SK-N-SH (cell line): ENCODE data around the gene ART4. TPM values are rescaled to one million over a fixed set of nuclear protein-coding genes. Genes with fewer than 3 reads are reported as not detected.

Source experiments
- CTCF ChIA-PET: fragments of 300-600, 350-600 bp; formaldehyde crosslinking; extraction: SDS; loops from one replicate; lab custom pipeline; 2021; lab: Yijun Ruan, JAX
- POLR2A ChIA-PET: fragments of 350-600 bp; sonication (Branson Sonifier 250); formaldehyde crosslinking; extraction: SDS; loops from one replicate; lab custom pipeline; 2020; ENCODE audit warnings: antibody characterized with exemption, inconsistent platforms; lab: Yijun Ruan, JAX
- DNase-seq: peaks from one replicate; pipeline ENCODE4 v3.0.0; 2012
- H2AFZ ChIP-seq: fragments of 200-600 bp; sonication (generic); 2 replicates; pipeline ENCODE4 v1.8.1; 2016; ENCODE audit warnings: antibody characterized with exemption, mild to moderate bottlenecking, low read depth
- H3F3A ChIP-seq: fragments of 200-600 bp; sonication (generic); replicated peaks from 2 replicates; pipeline ENCODE3; 2016; ENCODE audit warnings: antibody characterized with exemption, mild to moderate bottlenecking; ENCODE audit not compliant: insufficient read depth
- H3K27ac ChIP-seq, 2 experiments: fragments of 200-500 bp in 1 of 2; fragments of 200-600 bp in 1 of 2; sonication (Bioruptor generic) in 1 of 2; sonication (generic), shearing (Covaris generic) in 1 of 2; 2 replicates each; pipeline versions ENCODE4 v1.5.1 to v1.6.1; 2014 to 2016; ENCODE audit warnings: low read depth in 2 of 2, inconsistent platforms in 1 of 2, low read length in 1 of 2, mild to moderate bottlenecking in 1 of 2, mixed read lengths in 1 of 2
- H3K27me3 ChIP-seq: fragments of 200-600 bp; sonication (generic), shearing (Covaris generic); 2 replicates; pipeline ENCODE4 v1.6.1; 2016; ENCODE audit warnings: mixed run types; ENCODE audit not compliant: insufficient read depth
- H3K36me3 ChIP-seq, 2 experiments: fragments of 200-500 bp in 1 of 2; fragments of 200-600 bp in 1 of 2; sonication (Bioruptor generic) in 1 of 2; sonication (generic) in 1 of 2; replicated peaks in 1 of 2; 2 replicates each; pipeline versions ENCODE3 to v1.5.1; 2014 to 2016; ENCODE audit warnings: low read length in 1 of 2, mild to moderate bottlenecking in 1 of 2; ENCODE audit not compliant: insufficient read depth in 2 of 2, control insufficient read depth in 1 of 2
- H3K4me1 ChIP-seq, 2 experiments: fragments of 200-500 bp in 1 of 2; fragments of 200-600 bp in 1 of 2; sonication (Bioruptor generic) in 1 of 2; sonication (generic), shearing (Covaris generic) in 1 of 2; 2 replicates each; pipeline versions ENCODE4 v1.5.1 to v1.6.1; 2014 to 2016; ENCODE audit warnings: low read depth in 1 of 2, low read length in 1 of 2, mixed run types in 1 of 2; ENCODE audit not compliant: insufficient read depth in 2 of 2, control insufficient read depth in 1 of 2
- H3K4me2 ChIP-seq: fragments of 200-600 bp; sonication (generic), shearing (Covaris generic); 2 replicates; pipeline ENCODE4 v1.6.1; 2017; ENCODE audit warnings: mixed run types
- H3K4me3 ChIP-seq, 2 experiments: fragments of 200-500 bp in 1 of 2; fragments of 200-600 bp in 1 of 2; sonication (Bioruptor generic) in 1 of 2; sonication (generic), shearing (Covaris generic) in 1 of 2; 2 replicates each; pipeline versions ENCODE4 v1.5.1 to v1.8.1; 2014 to 2016; ENCODE audit warnings: low read depth in 2 of 2, inconsistent platforms in 1 of 2, low read length in 1 of 2, mild to moderate bottlenecking in 1 of 2, mixed read lengths in 1 of 2, moderate library complexity in 1 of 2
- H3K79me2 ChIP-seq: fragments of 200-600 bp; sonication (generic); 2 replicates; pipeline ENCODE4 v1.8.1; 2017; ENCODE audit warnings: mild to moderate bottlenecking; ENCODE audit not compliant: insufficient read depth
- H3K9ac ChIP-seq: fragments of 200-600 bp; sonication (generic); 2 replicates; pipeline ENCODE4 v1.6.1; 2017; ENCODE audit warnings: mixed run types
- H3K9me2 ChIP-seq: fragments of 200-600 bp; sonication (generic); 2 replicates; pipeline ENCODE4 v1.6.1; 2017; ENCODE audit warnings: mixed run types
- H3K9me3 ChIP-seq: fragments of 200-600 bp; sonication (generic); 2 replicates; pipeline ENCODE4 v1.6.1; 2017; ENCODE audit warnings: mixed run types, mild to moderate bottlenecking, moderate library complexity
- H4K20me1 ChIP-seq: fragments of 200-600 bp; sonication (generic); 2 replicates; pipeline ENCODE4 v1.6.1; 2017; ENCODE audit warnings: mild to moderate bottlenecking, mixed run types; ENCODE audit not compliant: insufficient read depth
- CTCF ChIP-seq: fragments of 200-600 bp; sonication (generic); IDR thresholded peaks from 2 replicates; pipeline ENCODE4 v1.6.1; 2017; ENCODE audit warnings: antibody characterized with exemption, mild to moderate bottlenecking, moderate library complexity
- ELF1 ChIP-seq: IDR thresholded peaks from 2 replicates; pipeline ENCODE4 v1.4.0; 2012
- EP300 ChIP-seq, 2 experiments: IDR thresholded peaks; 2 replicates each; pipeline versions ENCODE4 v1.4.0 to v1.6.1; 2012; ENCODE audit warnings: borderline replicate concordance in 1 of 2, low read depth in 1 of 2, low read length in 1 of 2
- EZH2phosphoT487 ChIP-seq: fragments of 200-600 bp; sonication (generic); IDR thresholded peaks from 2 replicates; pipeline ENCODE4 v1.6.1; 2017; ENCODE audit warnings: low read depth, mixed run types, mild to moderate bottlenecking, antibody characterized with exemption, moderate library complexity, borderline replicate concordance
- FOXJ3 ChIP-seq: sonication (generic); formaldehyde crosslinking; IDR thresholded peaks from 2 replicates; pipeline ENCODE4 v1.5.1; 2020; ENCODE audit warnings: mild to moderate bottlenecking, missing genetic modification reagents
- FOXM1 ChIP-seq: IDR thresholded peaks from 2 replicates; pipeline ENCODE4 v1.4.0; 2012; ENCODE audit warnings: low read depth, mild to moderate bottlenecking
- GATA2 ChIP-seq: sonication (generic); formaldehyde crosslinking; IDR thresholded peaks from 2 replicates; pipeline ENCODE4 v1.5.0; 2020; ENCODE audit warnings: mild to moderate bottlenecking, missing genetic modification reagents
- JUND ChIP-seq: IDR thresholded peaks from 2 replicates; pipeline ENCODE4 v1.4.0; 2012
- MEF2A ChIP-seq: IDR thresholded peaks from 2 replicates; pipeline ENCODE4 v1.4.0; 2012; ENCODE audit warnings: low read depth, borderline replicate concordance
- MXI1 ChIP-seq: IDR thresholded peaks from 2 replicates; pipeline ENCODE4 v1.6.1; 2012; ENCODE audit warnings: mild to moderate bottlenecking, low read depth, low read length, improper control_type of control experiment
- NFIC ChIP-seq: IDR thresholded peaks from 2 replicates; pipeline ENCODE4 v1.4.0; 2012; ENCODE audit warnings: borderline replicate concordance
- TAF1 ChIP-seq: IDR thresholded peaks from 2 replicates; pipeline ENCODE4 v1.6.1; 2012; ENCODE audit warnings: low read depth, mild to moderate bottlenecking, low read length, moderate library complexity, borderline replicate concordance
- TEAD4 ChIP-seq: IDR thresholded peaks from 2 replicates; pipeline ENCODE4 v1.4.0; 2012; ENCODE audit warnings: mild to moderate bottlenecking, borderline replicate concordance; ENCODE audit not compliant: insufficient read depth
- WGBS: methylation state at CpG from one replicate; pipeline ENCODE4 v1.1.6; 2017; ENCODE audit warnings: low lambda C conversion rate; 5-methylcytosine and 5-hydroxymethylcytosine counted together
- polyA plus RNA-seq, 3 experiments: library from polyadenylated mRNA; depleted of rRNA; stranded (reverse); fragments of >200 nt; gene quantifications; 2 replicates each; pipeline ENCODE4 v1.2.3, GENCODE V29; 2012
- TF ChIP-seq, protein P1 (sequence below): IDR thresholded peaks from 2 replicates; pipeline ENCODE4 v1.4.0; 2012; ENCODE audit warnings: low read depth
- TF ChIP-seq, protein P2 (sequence below): IDR thresholded peaks from 2 replicates; pipeline ENCODE4 v1.4.0; 2012; ENCODE audit warnings: low read depth, borderline replicate concordance

The ART4 gene
- polyA plus RNA-seq, 1 of the 3 experiments (the other 2 are of a cell fraction) = not detected

- Histone ChIP-seq H3K36me3 (no peaks in the 10 kb centered on the region), H3F3A (peaks cover 26% of the 10 kb centered on the region), H3K9me3 (no peaks in the 10 kb centered on the region), H3K4me2 (no peak overlapping the region), H3K27me3 (no peaks in the 10 kb centered on the region), H3K9ac (no peak overlapping the region), H3K4me3 (no peak overlapping the region), H3K9me2 (no peaks in the 10 kb centered on the region), H4K20me1 (no peaks in the 10 kb centered on the region), H3K79me2 (no peaks in the 10 kb centered on the region), H3K4me1 (peaks cover 8 to 9% of the 10 kb centered on the region in 2 experiments), H3K27ac (no peak overlapping the region), H2AFZ (no peak overlapping the region)
- WGBS = 75% methylated on average over 4 of the region's 4 CpGs
- no peak for TF ChIP-seq TAF1
- TF ChIP-seq ELF1 = no peak
- TF ChIP-seq NFIC = no peak
- TF ChIP-seq FOXJ3 (CRISPR knock-in tag) = no peak
- TF ChIP-seq JUND = no peak
- no peak for TF ChIP-seq EZH2phosphoT487
- no peak for TF ChIP-seq MXI1
- no peak for TF ChIP-seq EP300 (IDR thresholded peaks at IDR 0.05; ENCODE audit: borderline replicate concordance in 1 of 2, low read depth in 1 of 2, low read length in 1 of 2)
- no peak for TF ChIP-seq GATA2 (CRISPR knock-in tag)
- no peak for DNase-seq
- ChIA-PET POLR2A (no interaction called here), CTCF (no interaction called here)
Measured at GRCh38 chr12:14840616-14841015, 2.7 kb downstream of the ART4 start.

GRCh38 chr12:14839262-14839661 lies 4.1 kb downstream of the ART4 start:
- Histone ChIP-seq H3K4me2 (no peak overlapping the region), H2AFZ (no peak overlapping the region), H3K36me3 (no peaks in the 10 kb centered on the region), H3K9ac (no peak overlapping the region), H3K4me3 (no peak overlapping the region), H3F3A (peaks cover 32% of the 10 kb centered on the region), H3K4me1 (peaks cover 8 to 22% of the 10 kb centered on the region in 2 experiments), H4K20me1 (no peaks in the 10 kb centered on the region), H3K9me2 (no peaks in the 10 kb centered on the region), H3K27ac (no peak overlapping the region), H3K9me3 (no peaks in the 10 kb centered on the region), H3K27me3 (no peaks in the 10 kb centered on the region), H3K79me2 (no peaks in the 10 kb centered on the region)
- no peak for DNase-seq
- WGBS = 92% methylated on average over 1 of the region's 1 CpG
- TF ChIP-seq, protein P1, sequence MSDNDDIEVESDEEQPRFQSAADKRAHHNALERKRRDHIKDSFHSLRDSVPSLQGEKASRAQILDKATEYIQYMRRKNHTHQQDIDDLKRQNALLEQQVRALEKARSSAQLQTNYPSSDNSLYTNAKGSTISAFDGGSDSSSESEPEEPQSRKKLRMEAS = no peak
- TF ChIP-seq MXI1 = no peak
- TF ChIP-seq, protein P2, sequence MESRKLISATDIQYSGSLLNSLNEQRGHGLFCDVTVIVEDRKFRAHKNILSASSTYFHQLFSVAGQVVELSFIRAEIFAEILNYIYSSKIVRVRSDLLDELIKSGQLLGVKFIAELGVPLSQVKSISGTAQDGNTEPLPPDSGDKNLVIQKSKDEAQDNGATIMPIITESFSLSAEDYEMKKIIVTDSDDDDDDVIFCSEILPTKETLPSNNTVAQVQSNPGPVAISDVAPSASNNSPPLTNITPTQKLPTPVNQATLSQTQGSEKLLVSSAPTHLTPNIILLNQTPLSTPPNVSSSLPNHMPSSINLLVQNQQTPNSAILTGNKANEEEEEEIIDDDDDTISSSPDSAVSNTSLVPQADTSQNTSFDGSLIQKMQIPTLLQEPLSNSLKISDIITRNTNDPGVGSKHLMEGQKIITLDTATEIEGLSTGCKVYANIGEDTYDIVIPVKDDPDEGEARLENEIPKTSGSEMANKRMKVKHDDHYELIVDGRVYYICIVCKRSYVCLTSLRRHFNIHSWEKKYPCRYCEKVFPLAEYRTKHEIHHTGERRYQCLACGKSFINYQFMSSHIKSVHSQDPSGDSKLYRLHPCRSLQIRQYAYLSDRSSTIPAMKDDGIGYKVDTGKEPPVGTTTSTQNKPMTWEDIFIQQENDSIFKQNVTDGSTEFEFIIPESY = no peak
- TF ChIP-seq MEF2A = no peak
- TF ChIP-seq CTCF = no peak
- no peak for TF ChIP-seq TEAD4
- no peak for TF ChIP-seq TAF1
- no peak for TF ChIP-seq GATA2 (CRISPR knock-in tag)
- TF ChIP-seq FOXM1 = no peak
- ChIA-PET CTCF (no interaction called here), POLR2A (no interaction called here)
